GM18519 (cell line): ENCODE measurements around the gene FAT1.

Source experiments
- ATAC-seq: cut with Tn5 transposase; IDR thresholded peaks from one replicate; pipeline ENCODE4 v1.9.1; 2021; ENCODE audit warnings: mild to moderate bottlenecking, moderate library complexity; ENCODE audit not compliant: unreplicated experiment, low FRiP score

Gene FAT1

GRCh38 chr4:186628058-186628711 lies 95.5 kb downstream of the FAT1 start:
- no peak for ATAC-seq

- ATAC-seq = no peak
Measured at GRCh38 chr4:186627226-186627865, 96.3 kb downstream of the FAT1 start.

GRCh38 chr4:186624951-186625350 lies 98.7 kb downstream of the FAT1 start:
- no peak for ATAC-seq

GRCh38 chr4:186623546-186623945 lies 100.1 kb downstream of the FAT1 start:
- ATAC-seq = no peak

- no peak for ATAC-seq
Measured at GRCh38 chr4:186622788-186623464, 100.7 kb downstream of the FAT1 start.

GRCh38 chr4:186621959-186622553 lies 101.6 kb downstream of the FAT1 start:
- ATAC-seq = no peak

GRCh38 chr4:186619088-186619487 lies 104.6 kb downstream of the FAT1 start:
- ATAC-seq = no peak

GRCh38 chr4:186617921-186618320 lies 105.7 kb downstream of the FAT1 start:
- ATAC-seq = no peak

- no peak for ATAC-seq
Measured at GRCh38 chr4:186607490-186607889, 116.2 kb downstream of the FAT1 start.

GRCh38 chr4:186606591-186606992 lies 117.1 kb downstream of the FAT1 start:
- ATAC-seq = no peak

- ATAC-seq = no peak
Measured at GRCh38 chr4:186605261-186605865, 118.3 kb downstream of the FAT1 start.

- no peak for ATAC-seq
Measured at GRCh38 chr4:186604124-186604807, 119.4 kb downstream of the FAT1 start.

- no peak for ATAC-seq
Measured at GRCh38 chr4:186602978-186603377, 120.7 kb downstream of the FAT1 start.

- ATAC-seq = no peak
Measured at GRCh38 chr4:186599483-186599882, 124.2 kb downstream of the FAT1 start.

- no peak for ATAC-seq
Measured at GRCh38 chr4:186598686-186599085, 125.0 kb downstream of the FAT1 start.

- no peak for ATAC-seq
Measured at GRCh38 chr4:186596850-186597390, 126.7 kb downstream of the FAT1 start.

- no peak for ATAC-seq
Measured at GRCh38 chr4:186596346-186596745, 127.3 kb downstream of the FAT1 start.

GRCh38 chr4:186593587-186593973 lies 130.1 kb downstream of the FAT1 start:
- ATAC-seq = no peak

- no peak for ATAC-seq
Measured at GRCh38 chr4:186592966-186593586, 130.6 kb downstream of the FAT1 start.

- ATAC-seq = no peak
Measured at GRCh38 chr4:186592445-186592844, 131.2 kb downstream of the FAT1 start.
